AG09309 (cell line): Measurements from ENCODE around the gene ANKRD60.

Experiments
- DNase-seq: peaks from one replicate; pipeline ENCODE4 v3.0.0-alpha.2; 2010; ENCODE audit warnings: low read depth
- H3K4me3 ChIP-seq: 2 replicates; pipeline ENCODE4 v1.5.1; 2011; ENCODE audit warnings: mild to moderate bottlenecking, low read depth, low read length, moderate library complexity; ENCODE audit not compliant: control insufficient read depth
- TF ChIP-seq, protein P1 (sequence below): IDR thresholded peaks from 2 replicates; pipeline ENCODE4 v1.5.1; 2011; ENCODE audit warnings: mild to moderate bottlenecking, low read depth, low read length, inconsistent platforms; ENCODE audit not compliant: insufficient read depth, control insufficient read depth; ENCODE audit errors: missing control alignments

ANKRD60 gene

GRCh38 chr20:58231683-58232082 is 3.2 kb upstream of the ANKRD60 start:
- H3K4me3 ChIP-seq: no peak overlapping the region
- TF ChIP-seq, protein P1, sequence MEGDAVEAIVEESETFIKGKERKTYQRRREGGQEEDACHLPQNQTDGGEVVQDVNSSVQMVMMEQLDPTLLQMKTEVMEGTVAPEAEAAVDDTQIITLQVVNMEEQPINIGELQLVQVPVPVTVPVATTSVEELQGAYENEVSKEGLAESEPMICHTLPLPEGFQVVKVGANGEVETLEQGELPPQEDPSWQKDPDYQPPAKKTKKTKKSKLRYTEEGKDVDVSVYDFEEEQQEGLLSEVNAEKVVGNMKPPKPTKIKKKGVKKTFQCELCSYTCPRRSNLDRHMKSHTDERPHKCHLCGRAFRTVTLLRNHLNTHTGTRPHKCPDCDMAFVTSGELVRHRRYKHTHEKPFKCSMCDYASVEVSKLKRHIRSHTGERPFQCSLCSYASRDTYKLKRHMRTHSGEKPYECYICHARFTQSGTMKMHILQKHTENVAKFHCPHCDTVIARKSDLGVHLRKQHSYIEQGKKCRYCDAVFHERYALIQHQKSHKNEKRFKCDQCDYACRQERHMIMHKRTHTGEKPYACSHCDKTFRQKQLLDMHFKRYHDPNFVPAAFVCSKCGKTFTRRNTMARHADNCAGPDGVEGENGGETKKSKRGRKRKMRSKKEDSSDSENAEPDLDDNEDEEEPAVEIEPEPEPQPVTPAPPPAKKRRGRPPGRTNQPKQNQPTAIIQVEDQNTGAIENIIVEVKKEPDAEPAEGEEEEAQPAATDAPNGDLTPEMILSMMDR: no peak
- no peak for DNase-seq

GRCh38 chr20:58229198-58229798 is 845 bp upstream of the ANKRD60 start:
- no peak overlapping the region for H3K4me3 ChIP-seq
- TF ChIP-seq, protein P1: no peak
- no peak for DNase-seq

- DNase-seq: no peak
Measured at GRCh38 chr20:58228103-58228483, 360 bp downstream of the ANKRD60 start.

GRCh38 chr20:58227391-58228102 is 906 bp downstream of the ANKRD60 start:
- DNase-seq: no peak
- TF ChIP-seq, protein P1: no peak
- H3K4me3 ChIP-seq: no peak overlapping the region

More at GRCh38 chr20:58228103-58228483, 360 bp downstream of the ANKRD60 start:
- TF ChIP-seq, protein P1: no peak
- no peak overlapping the region; the same call in 1 of the 2 replicates for H3K4me3 ChIP-seq

DNA sequence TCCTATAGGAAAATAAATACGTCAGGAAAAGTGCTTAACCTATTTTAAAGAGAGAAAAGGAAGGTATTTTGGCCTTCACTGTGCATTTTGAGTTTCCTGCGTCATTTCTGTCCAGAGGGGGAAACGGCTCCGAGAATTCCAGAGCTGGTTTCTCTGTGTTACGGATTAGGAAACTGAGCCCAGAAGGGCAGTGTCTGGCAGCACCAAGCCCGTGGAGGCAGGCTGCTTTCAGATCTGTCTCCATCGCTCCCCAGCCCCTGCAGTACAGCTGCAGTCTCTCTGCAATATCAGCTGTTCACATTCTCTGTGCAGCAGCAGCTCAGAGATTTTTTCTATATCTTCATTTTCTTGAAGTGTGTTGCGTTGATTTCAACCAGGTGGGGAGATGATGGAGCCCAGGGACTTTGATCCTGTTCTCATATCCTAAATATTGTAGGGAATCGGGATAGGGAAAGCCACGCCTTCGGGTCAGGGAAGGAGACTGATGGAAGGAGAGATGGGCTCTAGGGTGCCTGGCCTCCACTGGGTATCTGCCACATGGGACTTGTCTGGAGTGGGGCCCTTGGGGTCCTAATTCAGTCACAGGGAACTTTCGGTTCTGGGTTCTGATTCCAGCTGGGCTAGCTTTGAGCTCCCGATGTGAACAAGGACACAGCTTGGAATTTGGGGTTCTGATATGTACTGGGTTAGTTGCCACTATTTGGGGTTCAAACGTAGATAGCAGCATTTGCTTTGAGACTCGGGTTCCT is 2.8 kb downstream of the ANKRD60 start:
- no peak overlapping the region for H3K4me3 ChIP-seq
- DNase-seq: no peak
- TF ChIP-seq, protein P1: no peak

DNA sequence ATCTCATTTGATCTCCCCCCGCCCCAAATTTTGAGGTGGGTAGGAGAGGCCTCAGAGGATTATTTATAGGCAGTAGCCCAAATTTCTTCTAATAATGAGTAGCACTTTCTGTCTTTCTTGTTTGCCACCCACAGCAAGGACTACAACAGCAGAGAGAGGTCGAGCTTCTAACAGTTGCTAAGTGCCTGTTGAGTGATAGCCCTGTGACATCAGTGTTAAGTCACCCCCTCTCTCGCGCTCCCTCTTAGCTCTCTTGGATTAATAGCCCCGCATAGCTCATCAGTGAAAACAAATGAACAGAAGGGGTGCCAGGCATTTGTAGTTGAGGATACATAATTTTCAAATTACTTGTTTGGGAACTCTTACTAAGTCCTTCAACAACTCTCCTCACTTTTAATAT is 3.5 kb downstream of the ANKRD60 start:
- TF ChIP-seq, protein P1: no peak
- DNase-seq: no peak
- no peak overlapping the region for H3K4me3 ChIP-seq
